Right kidney (tissue), 1 donor: ENCODE data around the gene VSTM2B.
A peak's percentile ranks its signal among the peaks of the same experiment; 100 is the strongest.

ENCODE experiments used
- DNase-seq: peaks from one replicate; pipeline ENCODE4 v3.0.0-alpha.2; 2016

Gene VSTM2B

GRCh38 chr19:29568036-29569025, 42.5 kb downstream of the VSTM2B start:
- no peak for DNase-seq

GRCh38 chr19:29569038-29569911, 43.5 kb downstream of the VSTM2B start:
- DNase-seq = no peak

- no peak for DNase-seq
These were observed 45.4 kb downstream of the VSTM2B start for GRCh38 chr19:29571181-29571580.

GRCh38 chr19:29573486-29573885, 47.7 kb downstream of the VSTM2B start:
- DNase-seq = no peak

GRCh38 chr19:29574510-29574909, 48.7 kb downstream of the VSTM2B start:
- no peak for DNase-seq

- no peak for DNase-seq
These were observed 50.3 kb downstream of the VSTM2B start for GRCh38 chr19:29576046-29576606.

GRCh38 chr19:29576761-29577648, 51.2 kb downstream of the VSTM2B start:
- no peak for DNase-seq

GRCh38 chr19:29577649-29577963, 51.8 kb downstream of the VSTM2B start:
- DNase-seq = no peak

GRCh38 chr19:29578349-29578748, 52.6 kb downstream of the VSTM2B start:
- no peak for DNase-seq

- no peak for DNase-seq
These were observed 53.6 kb downstream of the VSTM2B start for GRCh38 chr19:29579308-29579910.

- DNase-seq = no peak
These were observed 55.6 kb downstream of the VSTM2B start for GRCh38 chr19:29581398-29581797.

GRCh38 chr19:29583196-29583999, 57.6 kb downstream of the VSTM2B start:
- DNase-seq = no peak

GRCh38 chr19:29586401-29586800, 60.6 kb downstream of the VSTM2B start:
- no peak for DNase-seq

GRCh38 chr19:29587059-29587458, 61.3 kb downstream of the VSTM2B start:
- no peak for DNase-seq

GRCh38 chr19:29587518-29587986, 61.8 kb downstream of the VSTM2B start:
- DNase-seq = no peak

- no peak for DNase-seq
These were observed 62.3 kb downstream of the VSTM2B start for GRCh38 chr19:29588095-29588494.

GRCh38 chr19:29590278-29590677, 64.5 kb downstream of the VSTM2B start:
- DNase-seq = no peak

GRCh38 chr19:29591670-29592069, 65.9 kb downstream of the VSTM2B start:
- DNase-seq = no peak

GRCh38 chr19:29593869-29594268, 68.1 kb downstream of the VSTM2B start:
- no peak for DNase-seq

GRCh38 chr19:29596080-29596727, 70.4 kb downstream of the VSTM2B start:
- DNase-seq = peak; percentile 38
